GM12864 (cell line): ENCODE data around the gene CBLN1.

Experiments
- DNase-seq: peaks from one replicate; pipeline ENCODE4 v3.0.0-alpha.2; 2011; ENCODE audit warnings: low read depth
- H3K4me3 ChIP-seq: 2 replicates; pipeline ENCODE4 v1.5.1; 2011; ENCODE audit warnings: mild to moderate bottlenecking, low read depth, low read length, control low read depth
- CTCF ChIP-seq: IDR thresholded peaks from 2 replicates; pipeline ENCODE4 v1.5.1; 2011; ENCODE audit warnings: low read depth, mild to moderate bottlenecking, moderate library complexity, low read length, control low read depth, inconsistent platforms; ENCODE audit errors: missing control alignments

Gene CBLN1

GRCh38 chr16:49311823-49312222 lies 30.2 kb upstream of the CBLN1 start:
- TF ChIP-seq CTCF = no peak
- no peak overlapping the region for H3K4me3 ChIP-seq
- no peak for DNase-seq

- no peak overlapping the region for H3K4me3 ChIP-seq
- no peak for TF ChIP-seq CTCF
- DNase-seq = no peak
Measured at GRCh38 chr16:49307176-49307575, 25.5 kb upstream of the CBLN1 start.

GRCh38 chr16:49305406-49305805 lies 23.8 kb upstream of the CBLN1 start:
- no peak overlapping the region for H3K4me3 ChIP-seq
- no peak for TF ChIP-seq CTCF
- no peak for DNase-seq

GRCh38 chr16:49292413-49292812 lies 10.8 kb upstream of the CBLN1 start:
- no peak for DNase-seq
- no peak for TF ChIP-seq CTCF
- H3K4me3 ChIP-seq = no peak overlapping the region

- no peak for TF ChIP-seq CTCF
- DNase-seq = no peak
- no peak overlapping the region for H3K4me3 ChIP-seq
Measured at GRCh38 chr16:49287572-49287971, 5.9 kb upstream of the CBLN1 start.

GRCh38 chr16:49284962-49285361 lies 3.3 kb upstream of the CBLN1 start:
- no peak for DNase-seq
- no peak overlapping the region for H3K4me3 ChIP-seq
- TF ChIP-seq CTCF = no peak

- no peak overlapping the region for H3K4me3 ChIP-seq
Measured at GRCh38 chr16:49283376-49284049, 1.9 kb upstream of the CBLN1 start.

More at GRCh38 chr16:49283376-49284049, 1.9 kb upstream of the CBLN1 start:
- DNase-seq = no peak
- TF ChIP-seq CTCF = no peak
